Left cardiac atrium (tissue), 4 donors: ENCODE results near the gene COL4A2. TPM values are rescaled to one million over a fixed set of nuclear protein-coding genes. Genes with fewer than 3 reads are reported as not detected.
"Not testable (repeated sequence)": the region's sequence is repeated elsewhere in the genome, so short reads cannot be mapped to it uniquely, and the experiment has no call there.

Experiments
- ATAC-seq, 2 donors: fragments of 200-7000 bp; cut with Tn5 transposase; one replicate each; pipeline ENCODE4 v1.9.1; 2020; ENCODE audit warnings: mild to moderate bottlenecking in 2 of 2, moderate library complexity in 2 of 2
- DNase-seq: peaks from one replicate; pipeline ENCODE4 v3.0.0-alpha.2; 2020
- intact Hi-C, 2 donors: fragments of 100-400 bp; cut with DNase I; formaldehyde crosslinking; loops; one replicate each; pipeline versions ENCODE4 v1.14.1 to v1.15.1; 2022 to 2023
- total RNA-seq, 2 donors: library from RNA; stranded (reverse); fragmentation: NEBNext Ultra II Directional; extraction: Animal tissue kit (Norgen Biotek cat#: 25700); gene quantifications; one replicate each; pipeline ENCODE4 v1.2.1, GENCODE V29; 2021
- donor health status: DM: no; HTN: yes; CAD: no.
- donor health status: DM: no; HTN: yes; CAD: no; lungs with severe emphysema.
- donor health status: DM: yes; HTN: yes; CAD: no.
- donor health status: Dilated cardiomyopathy.

Gene COL4A2
- total RNA-seq, 2 donors from 2014 or later = 176 to 384 TPM

DNA sequence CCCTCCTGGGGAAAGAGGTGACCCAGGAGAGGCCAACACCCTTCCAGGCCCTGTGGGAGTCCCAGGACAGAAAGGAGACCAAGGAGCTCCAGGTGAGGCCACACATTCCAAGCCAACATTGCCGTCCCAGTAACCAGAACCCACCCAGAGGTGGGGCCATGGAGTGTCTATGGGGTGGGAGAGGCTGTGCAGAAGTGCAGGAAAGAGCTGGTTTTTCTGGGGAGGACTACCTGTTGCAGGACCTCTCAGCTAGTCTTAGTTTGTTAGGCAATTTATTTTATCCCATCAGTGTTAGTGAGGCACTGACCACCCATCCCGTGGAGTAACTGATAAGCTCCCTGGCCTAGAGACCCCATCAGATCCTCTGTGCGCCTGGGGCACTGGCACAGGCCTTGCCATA, 188.3 kb downstream of the COL4A2 start:
- DNase-seq = no peak
- intact Hi-C loops = no loop called here
- ATAC-seq = no peak

DNA sequence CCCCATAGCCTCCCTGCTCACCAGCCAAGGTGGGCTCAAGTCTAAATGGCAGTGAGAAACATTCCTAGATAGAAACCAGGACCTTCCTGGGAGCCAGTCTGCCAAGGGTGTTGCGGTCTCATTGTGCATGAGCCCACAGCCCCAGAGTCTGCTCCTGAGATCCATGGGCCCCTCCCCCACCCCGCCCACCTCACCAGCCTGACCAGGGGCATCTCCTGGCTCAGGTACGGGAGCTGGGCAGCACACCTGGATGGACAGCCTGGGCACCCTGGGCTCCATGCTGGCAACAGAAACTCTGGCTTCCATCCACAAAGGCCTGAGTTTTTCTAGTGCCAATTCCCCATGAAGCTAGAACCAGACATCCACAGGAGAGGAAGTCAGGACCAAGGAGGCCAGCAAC, 188.8 kb downstream of the COL4A2 start:
- intact Hi-C loops = no loop called here
- ATAC-seq (no peak), DNase-seq (no peak)

DNA sequence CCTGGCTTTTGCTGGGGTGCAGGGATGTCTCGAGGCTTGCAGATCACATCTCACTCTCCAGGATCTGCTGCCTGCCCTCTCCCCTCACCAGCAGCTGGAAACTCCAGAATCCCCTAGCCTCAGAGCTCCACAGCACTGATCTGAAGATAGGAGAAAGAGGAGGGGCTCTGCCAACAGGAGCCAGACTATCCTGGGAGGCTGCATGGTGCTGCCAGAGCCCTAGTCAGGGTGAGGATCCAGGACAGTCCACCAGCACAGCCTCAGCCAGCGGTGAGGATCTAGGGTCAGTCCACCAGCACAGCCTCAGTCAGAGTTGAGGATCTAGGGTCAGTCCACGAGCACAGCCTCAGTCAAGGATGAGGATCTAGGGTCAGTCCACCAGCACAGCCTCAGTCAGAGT, 189.2 kb downstream of the COL4A2 start:
- intact Hi-C loops = no loop called here
- DNase-seq (no peak), ATAC-seq (no peak)

DNA sequence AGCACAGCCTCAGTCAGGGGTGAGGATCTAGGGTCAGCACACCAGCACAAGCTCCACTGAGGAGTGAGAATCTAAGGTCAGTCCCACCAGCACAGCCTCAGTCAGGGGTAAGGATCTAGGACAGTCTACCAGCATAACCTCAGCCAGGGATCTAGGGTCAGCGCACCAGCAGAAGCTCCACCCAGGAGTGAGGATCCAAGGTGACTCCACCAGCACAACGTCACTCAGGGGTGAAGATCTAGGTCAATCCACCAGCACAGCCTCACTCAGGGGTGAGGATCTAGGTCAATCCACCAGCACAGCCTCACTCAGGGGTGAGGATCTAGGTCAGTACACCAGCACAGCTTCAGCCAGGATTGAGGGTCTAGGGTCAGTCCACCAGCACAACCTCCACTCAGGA, 189.9 kb downstream of the COL4A2 start:
- ATAC-seq (no peak), DNase-seq (no peak)
- intact Hi-C loops = no loop called here

DNA sequence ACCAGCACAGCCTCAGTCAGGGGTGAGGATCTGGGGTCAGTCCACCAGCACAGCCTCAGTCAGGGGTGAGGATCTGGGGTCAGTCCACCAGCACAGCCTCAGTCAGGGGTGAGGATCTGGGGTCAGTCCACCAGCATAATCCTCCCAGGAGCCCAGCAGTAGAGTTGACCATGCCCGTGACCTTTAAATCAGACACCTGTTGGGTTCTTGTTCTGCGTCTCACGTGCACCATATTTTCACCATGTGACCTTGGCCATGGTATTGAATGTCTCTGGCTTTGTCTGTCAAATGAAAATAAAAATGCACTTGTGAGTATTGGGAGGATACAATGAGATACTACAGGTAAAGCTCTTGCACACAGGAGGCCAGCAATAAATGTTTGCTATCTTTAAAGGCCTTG, 190.8 kb downstream of the COL4A2 start:
- ATAC-seq, intact Hi-C loops, DNase-seq: not testable (repeated sequence)

DNA sequence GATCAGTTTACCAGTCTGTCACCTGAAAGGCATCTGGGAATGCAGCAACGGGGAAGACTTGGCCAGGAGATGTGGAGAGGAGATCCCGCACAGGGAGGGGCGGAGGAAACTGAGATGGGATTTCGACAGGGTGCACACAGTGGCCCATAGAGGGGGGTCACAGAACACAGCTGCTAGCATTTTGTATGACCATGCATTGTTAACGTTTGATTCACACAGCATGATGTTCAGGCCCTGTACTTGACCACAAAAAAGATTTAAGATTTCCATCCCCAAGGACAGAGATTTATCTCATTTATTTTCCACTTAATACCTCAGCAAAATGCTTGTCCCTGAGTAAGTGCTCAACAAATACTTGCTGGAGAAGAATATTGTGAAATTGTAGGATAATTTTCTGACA, 191.2 kb downstream of the COL4A2 start:
- DNase-seq (no peak), ATAC-seq (no peak)

DNA sequence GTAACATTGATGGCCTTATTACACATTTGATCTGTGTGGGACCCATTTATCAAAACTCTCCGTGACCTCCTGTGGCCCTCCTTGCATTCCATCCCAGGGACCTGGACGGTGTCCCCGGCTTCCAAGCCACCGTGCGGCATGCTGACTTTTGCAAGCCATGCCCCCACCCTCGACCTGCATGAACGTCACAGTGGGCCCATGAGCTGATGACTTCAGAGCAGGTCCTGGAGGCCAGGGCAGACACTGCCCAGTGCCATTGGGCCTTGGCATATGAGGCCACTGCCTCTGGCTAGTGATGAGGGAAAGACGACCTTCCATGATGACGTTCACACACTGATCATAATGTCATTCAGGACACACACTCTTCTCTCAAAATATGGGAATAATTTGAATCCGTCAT, 191.7 kb downstream of the COL4A2 start:
- DNase-seq (no peak), ATAC-seq (no peak)
- intact Hi-C loops = no loop called here

More for the DNA sequence above, 191.2 kb downstream of the COL4A2 start:
- intact Hi-C loops = no loop called here

DNA sequence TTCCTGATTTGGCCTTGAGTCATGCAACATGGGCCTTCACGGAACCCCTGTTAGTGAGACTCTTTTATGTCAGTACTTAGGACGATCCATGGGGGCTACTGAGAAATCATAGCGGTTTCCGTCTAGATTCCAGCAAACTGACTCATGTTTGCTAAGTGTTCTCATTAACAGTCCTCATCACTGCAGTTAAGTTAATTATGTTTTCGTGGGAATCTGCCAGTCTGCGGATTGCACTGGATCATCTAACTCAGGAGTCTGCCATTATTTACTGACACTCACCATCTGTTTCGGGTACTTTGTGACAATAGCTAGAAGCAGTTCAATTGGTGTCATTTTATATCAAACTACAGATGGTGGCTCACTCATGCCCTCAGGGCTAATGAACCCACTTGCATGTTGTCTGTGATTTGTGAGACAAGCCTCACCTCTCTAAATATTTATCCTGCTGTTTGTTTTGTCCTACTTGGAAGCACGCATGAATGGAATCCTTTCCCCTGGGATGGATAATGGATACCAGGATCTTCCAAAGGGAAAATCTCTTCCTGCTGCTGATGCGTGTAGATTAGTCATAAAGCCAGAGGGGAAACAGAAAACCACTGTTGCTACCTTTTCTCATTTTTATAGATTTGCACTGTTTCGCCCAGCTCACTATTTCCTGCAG, 192.7 kb downstream of the COL4A2 start:
- intact Hi-C loops = loop anchor here in 1 of 2 donors (5.0 kb wide), 1 partner anchor 42 kb away; no protein-coding TSS in a partner anchor
- ATAC-seq = no peak

DNA sequence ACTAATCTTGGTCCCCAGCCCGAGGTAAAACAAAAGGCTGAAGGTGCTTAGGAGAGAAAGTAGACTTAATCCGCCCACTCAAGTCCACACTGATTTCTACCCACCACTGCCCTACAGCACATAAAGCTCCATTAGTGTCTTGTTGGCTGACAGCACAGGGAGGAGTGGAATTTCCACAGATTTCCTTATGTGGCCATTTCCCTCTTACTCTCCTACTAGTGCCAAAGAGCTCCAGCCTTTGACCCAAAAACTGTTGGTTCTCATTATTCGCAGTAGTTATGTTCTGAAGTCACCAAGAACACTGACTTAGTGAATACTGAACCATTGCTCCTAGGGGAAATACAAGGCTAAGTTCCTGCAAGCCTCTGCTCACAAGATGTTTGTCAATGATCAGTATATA, 193.3 kb downstream of the COL4A2 start:
- ATAC-seq (peak in 1 of 2 donors; percentile 39), DNase-seq (no peak)
- intact Hi-C loops = loop anchor here in 1 of 2 donors (5.0 kb wide), 1 partner anchor 43 kb away; no protein-coding TSS in a partner anchor

More for the DNA sequence above, 192.7 kb downstream of the COL4A2 start:
- DNase-seq = no peak

DNA sequence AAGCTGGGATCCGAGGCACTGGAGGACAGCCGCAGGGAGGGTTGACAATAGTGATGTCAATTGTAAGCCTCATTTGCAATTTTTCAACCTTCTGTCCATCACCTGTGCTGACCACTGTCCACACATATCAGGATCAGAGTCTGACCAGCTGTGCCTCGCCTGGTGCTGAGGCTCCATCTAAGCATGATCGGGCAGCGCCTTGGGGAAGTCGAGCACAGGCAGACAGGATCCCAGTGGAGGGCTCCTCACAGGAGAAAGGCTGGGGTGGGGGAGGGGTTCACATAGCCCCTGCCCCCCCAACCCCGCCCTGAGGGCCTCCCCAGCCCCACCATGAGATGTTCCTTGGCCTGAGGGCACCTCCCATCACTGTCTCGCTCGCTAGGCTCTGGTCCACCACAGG, 194.1 kb downstream of the COL4A2 start:
- DNase-seq (no peak), ATAC-seq (no peak)
- intact Hi-C loops = loop anchor here in 1 of 2 donors (5.0 kb wide), 1 partner anchor 44 kb away; no protein-coding TSS in a partner anchor

DNA sequence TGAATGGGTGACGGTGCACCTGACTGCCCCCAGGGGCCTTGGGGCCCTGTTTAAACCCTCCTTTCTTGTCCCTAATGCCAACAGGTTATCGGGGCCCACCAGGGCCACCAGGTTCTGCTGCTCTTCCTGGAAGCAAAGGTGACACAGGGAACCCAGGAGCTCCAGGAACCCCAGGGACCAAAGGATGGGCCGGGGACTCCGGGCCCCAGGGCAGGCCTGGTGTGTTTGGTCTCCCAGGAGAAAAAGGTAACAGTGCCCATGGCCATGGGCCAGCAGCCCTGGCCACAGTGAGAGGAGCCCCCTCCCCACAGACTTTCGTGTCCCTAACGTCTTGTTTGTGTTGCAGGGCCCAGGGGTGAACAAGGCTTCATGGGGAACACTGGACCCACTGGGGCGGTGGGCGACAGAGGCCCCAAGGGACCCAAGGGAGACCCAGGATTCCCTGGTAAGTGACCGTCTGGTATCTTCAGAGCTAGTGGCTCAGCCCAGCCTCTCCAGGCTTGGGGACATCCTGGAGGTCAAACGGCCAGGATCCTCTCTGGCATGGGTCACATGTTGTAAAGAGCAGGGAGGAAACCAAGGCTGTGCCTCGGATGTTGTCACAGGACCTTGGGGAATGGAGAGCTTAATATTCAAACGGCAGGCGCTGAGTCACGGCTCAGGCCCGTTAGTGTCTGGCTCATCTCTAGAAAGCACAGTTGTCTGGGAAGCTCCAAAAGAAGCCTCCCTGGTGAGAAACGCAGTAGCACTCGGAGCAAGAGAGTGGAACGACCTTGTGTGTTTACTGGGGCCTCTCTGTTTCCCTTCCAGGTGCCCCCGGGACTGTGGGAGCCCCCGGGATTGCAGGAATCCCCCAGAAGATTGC, 196.2 kb downstream of the COL4A2 start:
- intact Hi-C loops = loop anchor here in 1 of 2 donors (5.0 kb wide), 1 partner anchor 46 kb away; no protein-coding TSS in a partner anchor
- peak in 1 of 2 donors; percentile 20 for ATAC-seq

DNA sequence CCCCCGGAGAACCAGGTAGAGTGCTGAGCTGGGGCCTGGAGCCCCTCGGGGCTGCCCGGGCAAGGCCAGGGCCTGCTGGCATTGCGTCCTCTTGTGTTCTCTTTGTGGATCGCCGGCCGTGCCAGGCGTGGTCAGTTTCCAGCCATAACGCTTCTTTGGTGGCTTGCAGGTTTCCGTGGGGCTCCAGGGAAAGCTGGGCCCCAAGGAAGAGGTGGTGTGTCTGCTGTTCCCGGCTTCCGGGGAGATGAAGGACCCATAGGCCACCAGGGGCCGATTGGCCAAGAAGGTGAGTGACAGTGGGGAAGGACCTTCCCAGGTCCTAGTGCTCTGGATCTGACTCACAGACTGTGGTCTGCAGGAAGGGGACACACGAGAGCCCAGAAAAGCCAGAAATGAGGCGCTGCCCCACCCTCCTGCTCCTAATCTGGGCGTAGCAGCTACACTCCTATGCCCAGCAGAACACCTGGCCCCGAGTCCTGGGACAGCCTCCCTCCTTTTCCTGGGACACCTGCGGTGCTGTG, 197.0 kb downstream of the COL4A2 start:
- ATAC-seq = no peak
- intact Hi-C loops = loop anchor here in 1 of 2 donors (5.0 kb wide), 1 partner anchor 47 kb away; no protein-coding TSS in a partner anchor
- DNase-seq = no peak

More for the DNA sequence above, 196.2 kb downstream of the COL4A2 start:
- no peak for DNase-seq

DNA sequence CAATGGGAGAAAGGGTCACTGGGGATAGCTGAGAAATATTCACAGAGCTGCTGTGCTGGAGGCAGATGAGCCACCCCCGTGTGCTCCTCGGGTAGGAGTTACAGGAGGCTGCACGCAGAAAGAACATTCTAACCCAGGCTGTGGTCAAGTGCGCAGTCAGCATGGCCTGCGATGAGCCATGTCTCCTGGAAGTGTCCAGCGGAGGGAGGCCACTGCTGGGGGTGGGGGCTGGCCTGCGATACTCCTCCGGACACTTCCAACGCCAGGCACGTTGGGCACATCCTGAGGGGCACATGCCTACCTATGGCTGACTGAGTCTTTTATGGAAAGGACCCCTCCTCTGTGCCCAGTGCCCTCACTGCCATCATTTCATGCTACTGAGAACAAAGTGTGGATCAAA, 198.5 kb downstream of the COL4A2 start:
- no peak for ATAC-seq
- DNase-seq = no peak
- intact Hi-C loops = no loop called here

DNA sequence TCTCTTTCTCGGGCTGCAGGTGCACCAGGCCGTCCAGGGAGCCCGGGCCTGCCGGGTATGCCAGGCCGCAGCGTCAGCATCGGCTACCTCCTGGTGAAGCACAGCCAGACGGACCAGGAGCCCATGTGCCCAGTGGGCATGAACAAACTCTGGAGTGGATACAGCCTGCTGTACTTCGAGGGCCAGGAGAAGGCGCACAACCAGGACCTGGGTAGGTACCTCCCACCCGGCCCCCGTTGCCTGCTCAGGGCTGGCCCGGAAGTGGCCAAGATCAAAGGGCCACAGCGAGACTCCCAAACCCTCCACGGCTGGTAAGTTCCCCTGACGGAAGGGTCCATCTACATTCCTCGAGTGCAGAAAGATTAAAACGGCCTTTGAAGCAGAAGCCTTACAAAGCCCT, 199.3 kb downstream of the COL4A2 start:
- ATAC-seq (no peak), DNase-seq (no peak)
- intact Hi-C loops = no loop called here

DNA sequence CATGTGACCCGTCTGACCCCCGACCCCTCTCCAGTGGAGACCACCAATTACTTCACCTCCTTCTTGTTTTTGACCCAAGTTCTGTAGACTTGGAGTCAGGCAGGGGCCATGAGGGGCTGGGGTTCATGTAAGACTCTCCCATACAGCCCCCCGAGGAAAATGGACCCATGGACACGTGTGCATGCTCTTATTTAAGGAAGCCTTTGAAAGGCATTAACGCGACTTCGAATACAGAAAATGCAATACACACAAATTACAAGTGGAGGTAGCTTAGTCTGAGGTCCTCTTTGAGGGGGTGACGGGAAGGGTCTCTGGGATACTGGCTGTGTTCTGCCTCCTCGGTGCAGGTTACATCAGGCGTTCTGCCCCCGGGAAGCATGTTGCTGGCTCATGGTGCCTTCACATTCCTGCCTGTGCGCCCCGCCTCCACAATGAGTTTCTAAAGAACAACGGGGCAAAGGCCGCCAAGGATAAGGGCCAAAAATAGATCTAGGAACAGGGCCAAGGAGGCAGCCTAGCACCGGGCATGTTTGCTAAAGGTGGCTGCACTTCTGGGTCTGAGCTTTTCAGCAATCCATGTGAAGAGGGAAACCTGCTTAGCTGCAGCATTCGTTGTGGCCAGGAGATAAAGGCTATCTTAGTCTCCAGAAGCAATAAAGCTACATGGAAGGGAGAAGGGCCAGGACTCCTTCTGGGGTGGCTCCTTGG, 199.9 kb downstream of the COL4A2 start:
- peak; percentile 77 for DNase-seq
- ATAC-seq = peak; percentile 74 to 83
- intact Hi-C loops = no loop called here

DNA sequence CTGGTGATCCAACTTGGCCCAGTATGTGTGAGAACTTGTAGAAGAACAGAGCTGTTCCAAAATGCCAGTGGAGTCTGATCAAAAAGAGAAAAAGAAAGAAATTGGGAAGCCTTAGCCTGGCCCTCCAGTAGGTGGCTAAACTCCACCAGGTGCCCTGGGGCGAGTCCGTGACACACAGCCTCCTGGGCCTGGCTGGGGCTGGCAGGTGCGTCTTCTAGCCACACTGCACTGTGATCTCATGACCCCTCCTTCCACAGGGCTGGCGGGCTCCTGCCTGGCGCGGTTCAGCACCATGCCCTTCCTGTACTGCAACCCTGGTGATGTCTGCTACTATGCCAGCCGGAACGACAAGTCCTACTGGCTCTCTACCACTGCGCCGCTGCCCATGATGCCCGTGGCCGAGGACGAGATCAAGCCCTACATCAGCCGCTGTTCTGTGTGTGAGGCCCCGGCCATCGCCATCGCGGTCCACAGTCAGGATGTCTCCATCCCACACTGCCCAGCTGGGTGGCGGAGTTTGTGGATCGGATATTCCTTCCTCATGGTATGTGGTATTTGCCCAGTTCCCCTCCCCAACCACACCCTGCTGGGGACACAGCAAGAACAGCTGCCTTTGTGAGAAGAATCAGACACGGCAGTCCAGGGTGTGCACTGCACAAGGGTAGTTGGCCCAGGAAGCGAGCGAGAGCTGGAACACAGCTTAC, 200.7 kb downstream of the COL4A2 start:
- peak; percentile 21 to 47 for ATAC-seq
- no peak for DNase-seq
- intact Hi-C loops = no loop called here

DNA sequence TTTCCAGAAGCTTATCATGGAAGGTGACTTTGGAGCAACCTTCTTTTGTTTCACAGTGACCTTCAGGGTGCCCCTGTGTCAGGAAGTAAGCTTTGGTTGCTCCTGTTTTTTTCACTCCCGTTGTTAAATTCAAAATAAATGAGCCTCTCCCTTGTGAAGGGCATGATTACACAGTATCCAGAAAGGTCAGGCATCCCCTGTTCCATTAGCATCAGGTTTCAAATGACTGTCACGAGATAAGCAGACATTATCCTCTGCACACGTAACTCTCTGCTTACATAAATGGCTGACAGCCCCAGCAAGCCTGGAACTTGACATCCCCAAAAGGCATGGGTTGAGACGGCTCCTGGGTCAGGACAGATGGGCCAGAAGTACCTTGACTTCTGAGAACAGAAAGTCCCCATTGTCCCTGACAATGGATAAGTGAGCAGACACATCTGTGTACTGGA, 202.4 kb downstream of the COL4A2 start:
- ATAC-seq = peak in 1 of 2 donors; percentile 17

DNA sequence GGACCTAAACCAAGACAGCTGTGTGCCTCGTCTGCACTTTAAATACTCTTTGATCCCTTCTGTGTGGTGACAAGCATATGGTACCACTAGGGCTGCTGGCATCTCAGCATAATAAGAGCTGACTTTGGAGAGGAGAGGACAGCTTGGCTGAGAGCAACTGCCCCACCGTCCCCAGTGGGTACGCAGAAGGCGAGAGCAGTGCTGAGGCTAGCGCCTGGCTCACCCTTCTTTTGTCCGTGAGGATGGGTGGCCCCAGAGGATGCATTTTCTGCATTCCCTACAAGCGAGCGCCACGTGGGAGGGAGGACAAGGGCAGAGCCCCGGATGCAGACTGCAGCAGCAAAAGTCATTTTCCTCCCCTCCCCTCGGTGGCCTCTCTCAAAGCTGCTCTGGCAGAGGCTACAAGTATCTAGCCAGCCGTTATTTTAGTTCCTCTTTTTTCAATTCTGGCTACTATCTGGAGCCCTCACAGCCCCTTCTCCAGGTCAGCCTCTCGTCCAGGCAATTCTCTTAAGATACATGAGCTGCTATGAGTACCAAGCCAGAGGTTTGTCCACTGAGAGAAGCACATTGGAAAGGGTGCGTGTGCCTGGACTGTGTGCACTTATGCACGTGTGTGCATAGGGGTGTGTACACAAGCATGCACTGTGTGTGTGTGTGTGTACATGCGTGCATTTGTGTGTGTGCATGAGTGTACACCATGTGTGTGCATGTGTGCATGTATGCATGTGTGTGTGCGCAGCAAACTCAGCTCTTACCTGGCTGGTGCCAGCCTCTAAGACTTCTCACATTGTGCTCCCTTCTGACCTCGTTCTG, 203.1 kb downstream of the COL4A2 start:
- peak; percentile 9 to 58 for ATAC-seq
- intact Hi-C loops = no loop called here
- no peak for DNase-seq

More for the DNA sequence above, 202.4 kb downstream of the COL4A2 start:
- DNase-seq = no peak
- intact Hi-C loops = no loop called here
